HepG2 (cell line): ENCODE measurements around the gene SYNJ2. TPM values are rescaled to one million over a fixed set of nuclear protein-coding genes. Genes with fewer than 3 reads are reported as not detected.

ENCODE experiments used
- ATAD3A ChIP-seq: sonication (generic); formaldehyde crosslinking; IDR thresholded peaks from 2 replicates; pipeline ENCODE4 v1.4.0; 2020; ENCODE audit warnings: missing genetic modification reagents
- HDAC6 ChIP-seq: fragments of 200-600 bp; sonication (generic); IDR thresholded peaks from 2 replicates; pipeline ENCODE4 v1.7.0; 2017; ENCODE audit warnings: mild to moderate bottlenecking, antibody characterized with exemption, low read length, low read depth
- HINFP ChIP-seq: sonication (generic); formaldehyde crosslinking; IDR thresholded peaks from 2 replicates; pipeline ENCODE4 v1.4.0; 2020; ENCODE audit warnings: low read depth, mild to moderate bottlenecking, missing genetic modification reagents
- KDM3A ChIP-seq: IDR thresholded peaks from 2 replicates; pipeline ENCODE4 v1.6.1; 2018; ENCODE audit warnings: low read depth, missing compliant biosample characterization
- NFE2L2 ChIP-seq: fragments of 150-350 bp; IDR thresholded peaks from 2 replicates; pipeline ENCODE4 v1.6.1; 2014; ENCODE audit warnings: low read length
- NFRKB ChIP-seq: fragments of 450-650 bp; IDR thresholded peaks from 2 replicates; pipeline ENCODE4 v1.6.1; 2017
- POGZ ChIP-seq: sonication (generic); formaldehyde crosslinking; IDR thresholded peaks from 2 replicates; pipeline ENCODE4 v1.4.0; 2020; ENCODE audit warnings: mild to moderate bottlenecking, missing genetic modification reagents
- RARA ChIP-seq: IDR thresholded peaks from 2 replicates; pipeline ENCODE4 v1.6.1; 2016; ENCODE audit warnings: missing genetic modification reagents, missing compliant biosample characterization
- RNF219 ChIP-seq: sonication (generic); formaldehyde crosslinking; IDR thresholded peaks from 2 replicates; pipeline ENCODE4 v1.5.0; 2020; ENCODE audit warnings: mild to moderate bottlenecking, missing genetic modification reagents
- SALL1 ChIP-seq: sonication (generic); formaldehyde crosslinking; IDR thresholded peaks from 2 replicates; pipeline ENCODE4 v1.8.0; 2022; ENCODE audit warnings: mild to moderate bottlenecking, missing genetic modification reagents
- TEF ChIP-seq: sonication (generic); formaldehyde crosslinking; IDR thresholded peaks from 2 replicates; pipeline ENCODE4 v1.5.0; 2020; ENCODE audit warnings: missing genetic modification reagents
- XRCC5 ChIP-seq: fragments of 200-400 bp; formaldehyde crosslinking; optimal IDR thresholded peaks from 2 replicates; pipeline ENCODE3; 2017; ENCODE audit warnings: mild to moderate bottlenecking, low read length
- ZBTB25 ChIP-seq: IDR thresholded peaks from 2 replicates; pipeline ENCODE4 v1.6.1; 2018; ENCODE audit warnings: missing genetic modification reagents
- ZNF230 ChIP-seq: sonication (generic); formaldehyde crosslinking; IDR thresholded peaks from 2 replicates; pipeline ENCODE4 v1.4.0; 2020; ENCODE audit warnings: mild to moderate bottlenecking, missing genetic modification reagents
- ZNF460 ChIP-seq: sonication (generic); formaldehyde crosslinking; IDR thresholded peaks from 2 replicates; pipeline ENCODE4 v1.5.1; 2020; ENCODE audit warnings: missing genetic modification reagents, mild to moderate bottlenecking, borderline replicate concordance
- ZNF513 ChIP-seq: sonication (generic); formaldehyde crosslinking; conservative IDR thresholded peaks from 2 replicates; pipeline ENCODE4 v1.5.0; 2020; ENCODE audit warnings: missing genetic modification reagents
- ZNF660 ChIP-seq: sonication (generic); formaldehyde crosslinking; IDR thresholded peaks from 2 replicates; pipeline ENCODE4 v1.5.1; 2020; ENCODE audit warnings: mild to moderate bottlenecking, low read depth, missing genetic modification reagents, borderline replicate concordance
- ZNF766 ChIP-seq: sonication (generic); formaldehyde crosslinking; IDR thresholded peaks from 2 replicates; pipeline ENCODE4 v1.5.0; 2020; ENCODE audit warnings: missing genetic modification reagents, borderline replicate concordance
- ZNF878 ChIP-seq: sonication (generic); formaldehyde crosslinking; IDR thresholded peaks from 2 replicates; pipeline ENCODE4 v1.8.1; 2023; ENCODE audit warnings: mild to moderate bottlenecking, missing genetic modification reagents, moderate library complexity
- polyA plus RNA-seq, 8 experiments: library from polyadenylated mRNA; depleted of rRNA in 3 of 8; stranded (reverse) in 7 of 8; unstranded in 1 of 8; fragments of >200 nt; fragmentation: Illumina TruSeq in 4 of 8; extraction: Trizol in 4 of 8; gene quantifications; 2 replicates each; pipeline versions ENCODE4 v1.2.1 to v1.2.3, GENCODE V29; 2011 to 2016; ENCODE audit warnings: low read depth in 4 of 8, missing spikeins in 1 of 8, mixed read lengths in 1 of 8; ENCODE audit not compliant: insufficient read depth in 1 of 8
- total RNA-seq, 5 experiments: library from RNA; depleted of rRNA; stranded (reverse); fragments of >200 nt; fragmentation: Illumina TruSeq; extraction: Trizol; gene quantifications; 2 replicates each; pipeline ENCODE4 v1.2.3, GENCODE V29; 2016; ENCODE audit warnings: low read depth in 1 of 5

The SYNJ2 gene
- total and polyA plus RNA-seq, 2 of the 13 experiments (the other 11 are each of a cell fraction or from before 2014, with no cell fraction given): 39.1 to 57.6 TPM

- TF ChIP-seq HINFP (CRISPR knock-in tag) (peak; percentile 68), XRCC5 (peak; percentile 89), ZBTB25 (CRISPR knock-in tag) (peak; percentile 93; the same call in 1 of the 2 replicates), HDAC6 (no peak), ZNF878 (CRISPR knock-in tag) (peak; percentile 84), SALL1 (CRISPR knock-in tag) (peak; percentile 99), KDM3A (peak; percentile 61; the same call in 1 of the 2 replicates), ATAD3A (CRISPR knock-in tag) (no peak), ZNF766 (CRISPR knock-in tag) (no peak), NFE2L2 (no peak), POGZ (CRISPR knock-in tag) (peak; percentile 82), ZNF513 (CRISPR knock-in tag) (no peak), TEF (CRISPR knock-in tag) (no peak), NFRKB (no peak), RARA (CRISPR knock-in tag) (peak; percentile 98), RNF219 (no peak), ZNF230 (no peak), ZNF660 (CRISPR knock-in tag) (no peak), ZNF460 (CRISPR knock-in tag) (peak; percentile 73; the same call in 1 of the 2 replicates)
Measured at GRCh38 chr6:157985378-157986155, 3.9 kb downstream of the SYNJ2 start (continued).
